ENCODE measurements around the gene ART4.

Gene ART4

GRCh38 chr12:14802247-14802646 lies 41.1 kb downstream of the ART4 start (continued):
- no peak for TF ChIP-seq ZBTB26 (tag by site-specific recombination; optimal IDR thresholded peaks at IDR 0.05)
- TF ChIP-seq KLF16 (tag by site-specific recombination; IDR thresholded peaks at IDR 0.05): no peak
- TF ChIP-seq ZNF211 (tag by site-specific recombination; IDR thresholded peaks at IDR 0.05; ENCODE audit: low read depth): no peak

- Histone ChIP-seq H3K9me3 (ENCODE audit: control insufficient read depth, insufficient read depth, low read depth, low read length) (no peaks in the 10 kb centered on the region), H3K27ac (ENCODE audit: extremely low read depth, low read depth, low read length) (no peak overlapping the region), H3K4me1 (ENCODE audit: control insufficient read depth, insufficient read depth, low read length) (no peaks in the 10 kb centered on the region), H3K4me3 (ENCODE audit: low read depth, low read length) (no peak overlapping the region), H3K36me3 (ENCODE audit: control insufficient read depth in 2 of 2, insufficient read depth in 1 of 2, low read length in 2 of 2) (peaks cover 71 to 96% of the 10 kb centered on the region in 2 experiments)
- TF ChIP-seq ZSCAN18 (tag by site-specific recombination; IDR thresholded peaks at IDR 0.05) (no peak), ZBTB21 (tag by site-specific recombination; IDR thresholded peaks at IDR 0.05) (no peak), ZNF394 (tag by site-specific recombination; IDR thresholded peaks at IDR 0.05; ENCODE audit: borderline replicate concordance) (no peak), ZNF510 (tag by site-specific recombination; IDR thresholded peaks at IDR 0.05; ENCODE audit: insufficient replicate concordance) (no peak), ZBTB7A (tag by site-specific recombination; IDR thresholded peaks at IDR 0.05; ENCODE audit: low read depth) (no peak), ZNF324 (tag by site-specific recombination; IDR thresholded peaks at IDR 0.05) (no peak), ZNF623 (tag by site-specific recombination; IDR thresholded peaks at IDR 0.05) (no peak), KLF9 (tag by site-specific recombination; IDR thresholded peaks at IDR 0.05; ENCODE audit: low read depth) (no peak), ZNF311 (tag by site-specific recombination; IDR thresholded peaks at IDR 0.05; ENCODE audit: borderline replicate concordance) (no peak), BCL11A (tag by site-specific recombination; IDR thresholded peaks at IDR 0.05; ENCODE audit: low read depth) (no peak), SP3 (tag by site-specific recombination; IDR thresholded peaks at IDR 0.05) (no peak), PRDM6 (tag by site-specific recombination; IDR thresholded peaks at IDR 0.05) (no peak), ZFP69B (tag by site-specific recombination; IDR thresholded peaks at IDR 0.05) (no peak)
- POLR2A ChIA-PET: interaction anchor here (0.6 to 1.1 kb wide), 3 partner anchors 11 to 24 kb away, joined by 3 to 4 read pairs (median 4); a partner anchor contains a TSS
- CTCF ChIA-PET: interaction anchor here (0.6 kb wide), 2 partner anchors 25 to 201 kb away, joined by 3 to 4 read pairs; no protein-coding TSS in a partner anchor
These were observed 48.3 kb downstream of the ART4 start for GRCh38 chr12:14795028-14795448.

- Histone ChIP-seq H3K27ac (ENCODE audit: extremely low read depth, low read depth, low read length) (no peak overlapping the region), H3K9me3 (ENCODE audit: control insufficient read depth, insufficient read depth, low read depth, low read length) (no peaks in the 10 kb centered on the region), H3K36me3 (ENCODE audit: control insufficient read depth in 2 of 2, insufficient read depth in 1 of 2, low read length in 2 of 2) (peaks cover 41 to 67% of the 10 kb centered on the region in 2 experiments), H3K4me3 (ENCODE audit: low read depth, low read length) (no peak overlapping the region), H3K4me1 (ENCODE audit: control insufficient read depth, insufficient read depth, low read length) (0 out of 2 replicates have a peak, but pooled peaks cover under 1% of the 10 kb centered on the region)
- ChIA-PET CTCF (no interaction called here), POLR2A (interaction anchor here (1.4 to 2.4 kb wide), 3 partner anchors 11 to 18 kb away, joined by 4 to 8 read pairs (median 6); partner anchors contain the start of genes C12orf60 and WBP11)
- TF ChIP-seq ZNF37A (tag by site-specific recombination; IDR thresholded peaks at IDR 0.05) (no peak), BCL11B (tag by site-specific recombination; IDR thresholded peaks at IDR 0.05; ENCODE audit: low read depth) (no peak), ZNF76 (tag by site-specific recombination; IDR thresholded peaks at IDR 0.05; ENCODE audit: borderline replicate concordance, low read depth) (no peak)
These were observed 57.8 kb downstream of the ART4 start for GRCh38 chr12:14785568-14785967.
